OCI-LY3 (cell line): ENCODE data around the gene ENOSF1.

ENCODE experiments used
- CTCF ChIP-seq: fragments of 200-600, 300-600 bp; sonication (generic); IDR thresholded peaks from 2 replicates; pipeline ENCODE4 v1.5.1; 2014; ENCODE audit warnings: antibody characterized with exemption, low read length, low read depth
- EZH2phosphoT487 ChIP-seq: fragments of 200-600 bp; shearing (Covaris generic); IDR thresholded peaks from 2 replicates; pipeline ENCODE4 v1.6.1; 2018; ENCODE audit warnings: antibody characterized with exemption, mixed run types, low read depth

- TF ChIP-seq CTCF (no peak), EZH2phosphoT487 (no peak)
Observed at GRCh38 chr18:634551-635045, 77.8 kb downstream of the ENOSF1 start.
